CD4-positive, alpha-beta memory T cell (primary cell): ENCODE measurements around the gene GOLGA8B. TPM values are rescaled to one million over a fixed set of nuclear protein-coding genes. Genes with fewer than 3 reads are reported as not detected.

Experiments
- CTCF ChIA-PET: fragments of 350-600 bp; sonication (Branson Sonifier 250); formaldehyde crosslinking; loops from one replicate; lab custom pipeline; 2021; ENCODE audit warnings: inconsistent platforms; ENCODE audit not compliant: partially characterized antibody; lab: Charles Lee
- POLR2A ChIA-PET: fragments of 350-600 bp; sonication (Branson Sonifier 250); formaldehyde crosslinking; loops from one replicate; lab custom pipeline; 2021; ENCODE audit not compliant: partially characterized antibody; lab: Charles Lee
- DNase-seq, 5 donors: peaks; one replicate each; pipeline versions ENCODE4 v3.0.0 to v3.0.0-alpha.2; 2020 to 2022; ENCODE audit warnings: mixed read lengths in 1 of 5
- H3K27ac ChIP-seq: one replicate; pipeline ENCODE4 v1.7.0; 2013; ENCODE audit warnings: low read depth, low read length
- H3K27me3 ChIP-seq: 2 replicates; pipeline ENCODE4 v1.7.0; 2013; ENCODE audit warnings: mild to moderate bottlenecking, low read length, moderate library complexity; ENCODE audit not compliant: insufficient read depth
- H3K36me3 ChIP-seq: 2 replicates; pipeline ENCODE4 v1.7.0; 2013; ENCODE audit warnings: mild to moderate bottlenecking, low read length, moderate library complexity; ENCODE audit not compliant: insufficient read depth
- H3K4me1 ChIP-seq: 2 replicates; pipeline ENCODE4 v1.7.0; 2013; ENCODE audit warnings: mild to moderate bottlenecking, low read length, moderate library complexity; ENCODE audit not compliant: insufficient read depth
- H3K4me3 ChIP-seq, 2 donors: one replicate each; pipeline ENCODE4 v1.7.0; 2013; ENCODE audit warnings: low read length in 2 of 2, mild to moderate bottlenecking in 1 of 2
- H3K9me3 ChIP-seq, 2 donors: one replicate each; pipeline ENCODE4 v1.7.0; 2013; ENCODE audit warnings: low read length in 2 of 2, control low read depth in 1 of 2; ENCODE audit not compliant: control insufficient read depth in 1 of 2
- H3K27ac Mint-ChIP-seq, 7 donors: one replicate each; pipeline ENCODE4 v1.8.0; 2020 to 2021; ENCODE audit warnings: mixed read lengths in 7 of 7, mild to moderate bottlenecking in 6 of 7, inconsistent platforms in 3 of 7, moderate library complexity in 3 of 7
- H3K27me3 Mint-ChIP-seq, 2 donors: one replicate each; pipeline ENCODE4 v1.8.0; 2020 to 2021; ENCODE audit warnings: mixed read lengths in 2 of 2
- H3K36me3 Mint-ChIP-seq, 2 donors: one replicate each; pipeline ENCODE4 v1.8.0; 2020 to 2021; ENCODE audit warnings: mixed read lengths in 2 of 2, inconsistent platforms in 1 of 2, mild to moderate bottlenecking in 1 of 2
- H3K4me1 Mint-ChIP-seq, 4 donors: one replicate each; pipeline ENCODE4 v1.8.0; 2020 to 2021; ENCODE audit warnings: mixed read lengths in 4 of 4, mild to moderate bottlenecking in 1 of 4
- H3K4me3 Mint-ChIP-seq, 8 donors: one replicate each; pipeline ENCODE4 v1.8.0; 2020 to 2021; ENCODE audit warnings: mixed read lengths in 8 of 8, mild to moderate bottlenecking in 7 of 8, moderate library complexity in 6 of 8, inconsistent platforms in 3 of 8
- H3K9me3 Mint-ChIP-seq, 8 donors: one replicate each; pipeline ENCODE4 v1.8.0; 2020 to 2021; ENCODE audit warnings: mixed read lengths in 8 of 8, mild to moderate bottlenecking in 5 of 8, inconsistent platforms in 3 of 8, moderate library complexity in 1 of 8
- intact Hi-C: fragments of 100-400 bp; cut with micrococcal nuclease; formaldehyde crosslinking; loops from one replicate; pipeline ENCODE4 v1.15.1; 2023
- polyA plus RNA-seq, 2 donors: library from polyadenylated mRNA; unstranded; fragments of 300-500 nt; fragmentation: Illumina TruSeq; gene quantifications; one replicate each; pipeline ENCODE4 v1.2.3, GENCODE V29; 2021
- total RNA-seq, 2 experiments: library from RNA; stranded (reverse); gene quantifications; one replicate each; pipeline ENCODE4 v1.2.3, GENCODE V29; 2021

GOLGA8B gene
- total and polyA plus RNA-seq, 4 experiments from 2014 or later, result 4.8 to 340 (median 169) TPM

GRCh38 chr15:34619151-34619550 lies 35.7 kb upstream of the GOLGA8B start:
- peaks cover 4% of the 10 kb centered on the region for H3K27me3 ChIP-seq
- DNase-seq, result no peak
- no peaks in the 10 kb centered on the region for H3K36me3 ChIP-seq
- ChIA-PET CTCF (no interaction called here), POLR2A (no interaction called here)
- intact Hi-C loops, result no loop called here
- H3K4me3 ChIP-seq, result no peak overlapping the region
- Mint-ChIP-seq H3K4me1 (no peaks in the 10 kb centered on the region), H3K4me3 (no peak overlapping the region), H3K9me3 (no peaks in the 10 kb centered on the region), H3K27me3 (peaks cover 19 to 25% of the 10 kb centered on the region in 2 donors), H3K36me3 (no peaks in the 10 kb centered on the region), H3K27ac (no peak overlapping the region)
- no peaks in the 10 kb centered on the region for H3K4me1 ChIP-seq
- H3K9me3 ChIP-seq, result no peaks in the 10 kb centered on the region
- no peak overlapping the region for H3K27ac ChIP-seq

- POLR2A ChIA-PET, result no interaction called here
- H3K4me3 Mint-ChIP-seq, result no peak overlapping the region
- H3K27me3 Mint-ChIP-seq, result peaks cover 21 to 25% of the 10 kb centered on the region in 2 donors
These were observed 34.6 kb upstream of the GOLGA8B start for GRCh38 chr15:34618073-34618472.

GRCh38 chr15:34616613-34617012 lies 33.2 kb upstream of the GOLGA8B start:
- Histone ChIP-seq H3K9me3 (no peaks in the 10 kb centered on the region), H3K27ac (no peak overlapping the region), H3K36me3 (no peaks in the 10 kb centered on the region), H3K27me3 (peaks cover 4% of the 10 kb centered on the region), H3K4me3 (no peak overlapping the region), H3K4me1 (no peaks in the 10 kb centered on the region)
- DNase-seq, result no peak
- no peak overlapping the region for H3K4me3 Mint-ChIP-seq
- H3K9me3 Mint-ChIP-seq, result no peaks in the 10 kb centered on the region
- H3K27me3 Mint-ChIP-seq, result peaks cover 25 to 27% of the 10 kb centered on the region in 2 donors
- ChIA-PET POLR2A (no interaction called here), CTCF (no interaction called here)
- H3K4me1 Mint-ChIP-seq, result no peaks in the 10 kb centered on the region
- intact Hi-C loops, result no loop called here
- H3K27ac Mint-ChIP-seq, result no peak overlapping the region
- H3K36me3 Mint-ChIP-seq, result no peaks in the 10 kb centered on the region

More at GRCh38 chr15:34618073-34618472, 34.6 kb upstream of the GOLGA8B start:
- Histone ChIP-seq H3K4me1 (no peaks in the 10 kb centered on the region), H3K27ac (no peak overlapping the region), H3K4me3 (no peak overlapping the region), H3K36me3 (no peaks in the 10 kb centered on the region), H3K27me3 (peaks cover 4% of the 10 kb centered on the region), H3K9me3 (no peaks in the 10 kb centered on the region)
- peak overlapping the region in 1 of 7 donors; percentile 64 for H3K27ac Mint-ChIP-seq
- H3K9me3 Mint-ChIP-seq, result no peaks in the 10 kb centered on the region
- intact Hi-C loops, result no loop called here
- no peaks in the 10 kb centered on the region for H3K36me3 Mint-ChIP-seq
- DNase-seq, result no peak
- H3K4me1 Mint-ChIP-seq, result no peaks in the 10 kb centered on the region
- CTCF ChIA-PET, result interaction anchor here (0.9 kb wide), 1 partner anchor 8 kb away, joined by 4 read pairs; no protein-coding TSS in a partner anchor

- peaks cover 21 to 23% of the 10 kb centered on the region in 2 donors for H3K27me3 Mint-ChIP-seq
- no peak for DNase-seq
- POLR2A ChIA-PET, result interaction anchor here (0.6 kb wide), 1 partner anchor 434 kb away, joined by 4 read pairs; no protein-coding TSS in a partner anchor
- Histone ChIP-seq H3K27me3 (peaks cover 3% of the 10 kb centered on the region), H3K4me3 (no peak overlapping the region), H3K4me1 (no peaks in the 10 kb centered on the region), H3K36me3 (no peaks in the 10 kb centered on the region), H3K27ac (no peak overlapping the region), H3K9me3 (no peaks in the 10 kb centered on the region)
- no peak overlapping the region for H3K27ac Mint-ChIP-seq
- H3K4me1 Mint-ChIP-seq, result peaks cover 8 to 15% (median 11%) of the 10 kb centered on the region in 4 donors
- no peaks in the 10 kb centered on the region for H3K36me3 Mint-ChIP-seq
- intact Hi-C loops, result no loop called here
- CTCF ChIA-PET, result no interaction called here
- no peak overlapping the region for H3K4me3 Mint-ChIP-seq
- no peaks in the 10 kb centered on the region for H3K9me3 Mint-ChIP-seq
These were observed 30.5 kb upstream of the GOLGA8B start for GRCh38 chr15:34613997-34614396.

GRCh38 chr15:34613301-34613700 lies 29.9 kb upstream of the GOLGA8B start:
- Mint-ChIP-seq H3K4me3 (no peak overlapping the region), H3K4me1 (peaks cover 8 to 15% (median 11%) of the 10 kb centered on the region in 4 donors), H3K9me3 (no peaks in the 10 kb centered on the region), H3K27me3 (peaks cover 23 to 24% of the 10 kb centered on the region in 2 donors), H3K27ac (no peak overlapping the region), H3K36me3 (no peaks in the 10 kb centered on the region)
- peaks cover 3% of the 10 kb centered on the region for H3K27me3 ChIP-seq
- CTCF ChIA-PET, result no interaction called here
- no peak overlapping the region for H3K27ac ChIP-seq
- intact Hi-C loops, result no loop called here
- H3K36me3 ChIP-seq, result no peaks in the 10 kb centered on the region
- no peak for DNase-seq
- H3K4me1 ChIP-seq, result no peaks in the 10 kb centered on the region
- no peaks in the 10 kb centered on the region for H3K9me3 ChIP-seq
- POLR2A ChIA-PET, result interaction anchor here (0.6 kb wide), 1 partner anchor 433 kb away, joined by 4 read pairs; no protein-coding TSS in a partner anchor
- H3K4me3 ChIP-seq, result no peak overlapping the region

DNA sequence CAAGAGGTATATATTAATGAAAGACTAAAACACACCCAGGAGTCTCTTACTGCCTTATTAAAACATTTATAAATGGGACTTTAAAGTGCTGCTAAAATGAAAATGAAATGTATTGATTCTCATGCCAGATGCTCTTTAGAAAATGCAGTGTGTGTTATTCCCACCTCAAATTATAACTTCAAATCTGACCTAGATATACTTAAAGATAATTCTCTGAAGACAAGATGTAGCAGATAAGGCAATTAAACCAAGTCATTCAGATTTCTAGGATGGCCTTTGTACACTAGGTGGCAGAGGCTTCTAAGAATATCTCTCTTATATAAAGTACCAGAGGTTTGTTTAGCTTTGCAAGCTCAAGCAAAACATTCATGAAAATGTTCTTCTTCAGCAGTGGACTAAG lies 26.9 kb upstream of the GOLGA8B start:
- Mint-ChIP-seq H3K36me3 (no peaks in the 10 kb centered on the region), H3K27ac (peak overlapping the region in 1 of 7 donors; percentile 44), H3K4me1 (peaks cover 8 to 15% (median 11%) of the 10 kb centered on the region in 4 donors), H3K4me3 (peak overlapping the region in 6 of 8 donors; percentile 9 to 61 (median 36)), H3K27me3 (peaks cover 14 to 22% of the 10 kb centered on the region in 2 donors), H3K9me3 (no peaks in the 10 kb centered on the region)
- Histone ChIP-seq H3K36me3 (no peaks in the 10 kb centered on the region), H3K4me1 (no peaks in the 10 kb centered on the region), H3K9me3 (no peaks in the 10 kb centered on the region), H3K27me3 (peaks cover 10% of the 10 kb centered on the region), H3K27ac (no peak overlapping the region), H3K4me3 (no peak overlapping the region)
- CTCF ChIA-PET, result interaction anchor here (1.0 to 1.9 kb wide), 4 partner anchors 11 to 310 kb away, joined by 3 to 7 read pairs (median 5); no protein-coding TSS in a partner anchor
- DNase-seq, result peak in 4 of 5 donors; percentile 9 to 27 (median 12)
- intact Hi-C loops, result loop anchor here (2.0 kb wide), 1 partner anchor 310 kb away; no protein-coding TSS in a partner anchor
- POLR2A ChIA-PET, result no interaction called here

GRCh38 chr15:34609102-34610057 lies 25.9 kb upstream of the GOLGA8B start:
- Histone ChIP-seq H3K4me1 (no peaks in the 10 kb centered on the region), H3K27me3 (peaks cover 10% of the 10 kb centered on the region), H3K4me3 (no peak overlapping the region), H3K27ac (no peak overlapping the region), H3K9me3 (no peaks in the 10 kb centered on the region), H3K36me3 (no peaks in the 10 kb centered on the region)
- CTCF ChIA-PET, result interaction anchor here (0.8 to 1.9 kb wide), 3 partner anchors 9 to 311 kb away, joined by 4 to 7 read pairs (median 4); no protein-coding TSS in a partner anchor
- Mint-ChIP-seq H3K36me3 (no peaks in the 10 kb centered on the region), H3K9me3 (peaks cover 0 to 3% (median 0%) of the 10 kb centered on the region in 8 donors), H3K27ac (peak overlapping the region in 2 of 7 donors; percentile 25 to 74), H3K4me1 (peaks cover 8 to 15% (median 11%) of the 10 kb centered on the region in 4 donors), H3K4me3 (peak overlapping the region in 7 of 8 donors; percentile 29 to 53 (median 39)), H3K27me3 (peaks cover 17 to 24% of the 10 kb centered on the region in 2 donors)
- intact Hi-C loops, result loop anchor here (2.0 kb wide), 1 partner anchor 311 kb away; no protein-coding TSS in a partner anchor
- peak in 2 of 5 donors; percentile 5 to 6 for DNase-seq
- POLR2A ChIA-PET, result no interaction called here
